Measurements from ENCODE around the gene ACOT8. TPM values are rescaled to one million over a fixed set of nuclear protein-coding genes. Genes with fewer than 3 reads are reported as not detected.

ACOT8 gene
- total and polyA plus RNA-seq, 9 of the 15 experiments (the other 6 are each of a cell fraction or from before 2014, with no cell fraction given) = 8.2 to 46.7 (median 20.7) TPM

DNA sequence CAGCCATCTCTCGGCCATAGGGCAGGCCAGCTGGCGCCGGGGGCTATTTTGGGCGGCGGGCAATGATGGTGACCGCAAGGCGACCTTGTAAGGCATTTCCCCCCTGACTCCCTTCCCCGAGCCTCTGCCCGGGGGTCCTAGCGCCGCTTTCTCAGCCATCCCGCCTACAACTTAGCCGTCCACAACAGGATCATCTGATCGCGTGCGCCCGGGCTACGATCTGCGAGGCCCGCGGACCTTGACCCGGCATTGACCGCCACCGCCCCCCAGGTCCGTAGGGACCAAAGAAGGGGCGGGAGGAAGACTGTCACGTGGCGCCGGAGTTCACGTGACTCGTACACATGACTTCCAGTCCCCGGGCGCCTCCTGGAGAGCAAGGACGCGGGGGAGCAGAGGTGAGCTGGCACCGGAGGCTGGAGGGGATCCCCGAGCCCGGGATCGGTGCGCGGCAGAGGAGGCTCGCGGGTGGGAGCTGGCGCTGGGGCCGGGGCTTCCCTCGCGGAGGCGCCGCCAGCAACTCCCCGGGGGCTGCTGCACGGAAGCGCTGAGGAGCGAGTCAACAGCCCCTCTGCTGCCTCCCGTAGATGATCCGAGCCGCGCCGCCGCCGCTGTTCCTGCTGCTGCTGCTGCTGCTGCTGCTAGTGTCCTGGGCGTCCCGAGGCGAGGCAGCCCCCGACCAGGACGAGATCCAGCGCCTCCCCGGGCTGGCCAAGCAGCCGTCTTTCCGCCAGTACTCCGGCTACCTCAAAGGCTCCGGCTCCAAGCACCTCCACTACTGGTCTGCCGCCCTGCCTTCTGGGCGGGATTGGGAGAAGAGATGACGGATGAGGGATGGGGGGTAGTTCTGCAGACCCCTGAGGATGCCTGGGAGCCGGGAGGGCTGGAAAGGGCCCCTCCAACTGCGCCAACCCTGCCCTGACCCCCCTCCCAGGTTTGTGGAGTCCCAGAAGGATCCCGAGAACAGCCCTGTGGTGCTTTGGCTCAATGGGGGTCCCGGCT is 34.1 kb upstream of the ACOT8 start, which contains the start of the genes CTSA and NEURL2 (continued):
- TF ChIP-seq, protein P1, sequence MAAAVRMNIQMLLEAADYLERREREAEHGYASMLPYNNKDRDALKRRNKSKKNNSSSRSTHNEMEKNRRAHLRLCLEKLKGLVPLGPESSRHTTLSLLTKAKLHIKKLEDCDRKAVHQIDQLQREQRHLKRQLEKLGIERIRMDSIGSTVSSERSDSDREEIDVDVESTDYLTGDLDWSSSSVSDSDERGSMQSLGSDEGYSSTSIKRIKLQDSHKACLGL (CRISPR knock-in tag; IDR thresholded peaks at IDR 0.05; ENCODE audit: borderline replicate concordance, poor library complexity, severe bottlenecking) = no peak
- TF ChIP-seq, protein P2, sequence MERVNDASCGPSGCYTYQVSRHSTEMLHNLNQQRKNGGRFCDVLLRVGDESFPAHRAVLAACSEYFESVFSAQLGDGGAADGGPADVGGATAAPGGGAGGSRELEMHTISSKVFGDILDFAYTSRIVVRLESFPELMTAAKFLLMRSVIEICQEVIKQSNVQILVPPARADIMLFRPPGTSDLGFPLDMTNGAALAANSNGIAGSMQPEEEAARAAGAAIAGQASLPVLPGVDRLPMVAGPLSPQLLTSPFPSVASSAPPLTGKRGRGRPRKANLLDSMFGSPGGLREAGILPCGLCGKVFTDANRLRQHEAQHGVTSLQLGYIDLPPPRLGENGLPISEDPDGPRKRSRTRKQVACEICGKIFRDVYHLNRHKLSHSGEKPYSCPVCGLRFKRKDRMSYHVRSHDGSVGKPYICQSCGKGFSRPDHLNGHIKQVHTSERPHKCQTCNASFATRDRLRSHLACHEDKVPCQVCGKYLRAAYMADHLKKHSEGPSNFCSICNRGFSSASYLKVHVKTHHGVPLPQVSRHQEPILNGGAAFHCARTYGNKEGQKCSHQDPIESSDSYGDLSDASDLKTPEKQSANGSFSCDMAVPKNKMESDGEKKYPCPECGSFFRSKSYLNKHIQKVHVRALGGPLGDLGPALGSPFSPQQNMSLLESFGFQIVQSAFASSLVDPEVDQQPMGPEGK (CRISPR knock-in tag; IDR thresholded peaks at IDR 0.05; ENCODE audit: borderline replicate concordance) = no peak; the same call in 1 of the 2 replicates
- no peak for TF ChIP-seq ZNF717 (CRISPR knock-in tag; IDR thresholded peaks at IDR 0.05)
- TF ChIP-seq MECOM (CRISPR knock-in tag; IDR thresholded peaks at IDR 0.05) = no peak
- no peak for TF ChIP-seq KHSRP (IDR thresholded peaks at IDR 0.05)
- 0 out of 2 replicates have a peak, but pooled peaks have one; percentile 56 for TF ChIP-seq ZNF197 (CRISPR knock-in tag; IDR thresholded peaks at IDR 0.05; ENCODE audit: low read depth)
- TF ChIP-seq SMARCC2 (IDR thresholded peaks at IDR 0.05; ENCODE audit: low read depth) = no peak
- peak; percentile 74 for TF ChIP-seq HCFC1 (IDR thresholded peaks at IDR 0.05; ENCODE audit: low read depth, low read length)
- TF ChIP-seq, protein P3, sequence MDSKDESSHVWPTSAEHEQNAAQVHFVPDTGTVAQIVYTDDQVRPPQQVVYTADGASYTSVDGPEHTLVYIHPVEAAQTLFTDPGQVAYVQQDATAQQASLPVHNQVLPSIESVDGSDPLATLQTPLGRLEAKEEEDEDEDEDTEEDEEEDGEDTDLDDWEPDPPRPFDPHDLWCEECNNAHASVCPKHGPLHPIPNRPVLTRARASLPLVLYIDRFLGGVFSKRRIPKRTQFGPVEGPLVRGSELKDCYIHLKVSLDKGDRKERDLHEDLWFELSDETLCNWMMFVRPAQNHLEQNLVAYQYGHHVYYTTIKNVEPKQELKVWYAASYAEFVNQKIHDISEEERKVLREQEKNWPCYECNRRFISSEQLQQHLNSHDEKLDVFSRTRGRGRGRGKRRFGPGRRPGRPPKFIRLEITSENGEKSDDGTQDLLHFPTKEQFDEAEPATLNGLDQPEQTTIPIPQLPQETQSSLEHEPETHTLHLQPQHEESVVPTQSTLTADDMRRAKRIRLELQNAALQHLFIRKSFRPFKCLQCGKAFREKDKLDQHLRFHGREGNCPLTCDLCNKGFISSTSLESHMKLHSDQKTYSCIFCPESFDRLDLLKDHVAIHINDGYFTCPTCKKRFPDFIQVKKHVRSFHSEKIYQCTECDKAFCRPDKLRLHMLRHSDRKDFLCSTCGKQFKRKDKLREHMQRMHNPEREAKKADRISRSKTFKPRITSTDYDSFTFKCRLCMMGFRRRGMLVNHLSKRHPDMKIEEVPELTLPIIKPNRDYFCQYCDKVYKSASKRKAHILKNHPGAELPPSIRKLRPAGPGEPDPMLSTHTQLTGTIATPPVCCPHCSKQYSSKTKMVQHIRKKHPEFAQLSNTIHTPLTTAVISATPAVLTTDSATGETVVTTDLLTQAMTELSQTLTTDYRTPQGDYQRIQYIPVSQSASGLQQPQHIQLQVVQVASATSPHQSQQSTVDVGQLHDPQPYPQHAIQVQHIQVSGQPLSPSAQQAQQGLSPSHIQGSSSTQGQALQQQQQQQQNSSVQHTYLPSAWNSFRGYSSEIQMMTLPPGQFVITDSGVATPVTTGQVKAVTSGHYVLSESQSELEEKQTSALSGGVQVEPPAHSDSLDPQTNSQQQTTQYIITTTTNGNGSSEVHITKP (IDR thresholded peaks at IDR 0.05; ENCODE audit: partially characterized antibody) = no peak
- TF ChIP-seq TSC22D4 (tag; IDR thresholded peaks at IDR 0.05) = no peak
- TF ChIP-seq ZBED1 (IDR thresholded peaks at IDR 0.05) = no peak
- TF ChIP-seq CHD1 (IDR thresholded peaks at IDR 0.05; ENCODE audit: low read length) = no peak
- no peak for TF ChIP-seq ZNF408 (CRISPR knock-in tag; IDR thresholded peaks at IDR 0.05; ENCODE audit: low read depth)
- TF ChIP-seq, protein P4, sequence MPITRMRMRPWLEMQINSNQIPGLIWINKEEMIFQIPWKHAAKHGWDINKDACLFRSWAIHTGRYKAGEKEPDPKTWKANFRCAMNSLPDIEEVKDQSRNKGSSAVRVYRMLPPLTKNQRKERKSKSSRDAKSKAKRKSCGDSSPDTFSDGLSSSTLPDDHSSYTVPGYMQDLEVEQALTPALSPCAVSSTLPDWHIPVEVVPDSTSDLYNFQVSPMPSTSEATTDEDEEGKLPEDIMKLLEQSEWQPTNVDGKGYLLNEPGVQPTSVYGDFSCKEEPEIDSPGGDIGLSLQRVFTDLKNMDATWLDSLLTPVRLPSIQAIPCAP (CRISPR knock-in tag; IDR thresholded peaks at IDR 0.05; ENCODE audit: borderline replicate concordance) = no peak
- peak; percentile 10 to 47; a peak in 1 of 4 replicates for TF ChIP-seq NONO (IDR thresholded peaks at IDR 0.05; ENCODE audit: low read depth in 2 of 2, low read length in 1 of 2)
- TF ChIP-seq, protein P5, sequence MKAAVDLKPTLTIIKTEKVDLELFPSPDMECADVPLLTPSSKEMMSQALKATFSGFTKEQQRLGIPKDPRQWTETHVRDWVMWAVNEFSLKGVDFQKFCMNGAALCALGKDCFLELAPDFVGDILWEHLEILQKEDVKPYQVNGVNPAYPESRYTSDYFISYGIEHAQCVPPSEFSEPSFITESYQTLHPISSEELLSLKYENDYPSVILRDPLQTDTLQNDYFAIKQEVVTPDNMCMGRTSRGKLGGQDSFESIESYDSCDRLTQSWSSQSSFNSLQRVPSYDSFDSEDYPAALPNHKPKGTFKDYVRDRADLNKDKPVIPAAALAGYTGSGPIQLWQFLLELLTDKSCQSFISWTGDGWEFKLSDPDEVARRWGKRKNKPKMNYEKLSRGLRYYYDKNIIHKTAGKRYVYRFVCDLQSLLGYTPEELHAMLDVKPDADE (conservative IDR thresholded peaks at IDR 0.05; ENCODE audit: control insufficient read depth, low read depth, low read length) = peak; percentile 92
- TF ChIP-seq PURB (CRISPR knock-in tag; IDR thresholded peaks at IDR 0.05; ENCODE audit: low read depth) = no peak
- no peak for TF ChIP-seq MTA2 (IDR thresholded peaks at IDR 0.05; ENCODE audit: low read depth)

Measured in K562 (cell line).